A549 (cell line): Measurements from ENCODE around the gene RNF130. TPM values are rescaled to one million over a fixed set of nuclear protein-coding genes. Genes with fewer than 3 reads are reported as not detected.

ENCODE experiments used
- ATAC-seq, 2 experiments: fragments of 200-7000 bp in 1 of 2; fragments of >200 bp in 1 of 2; cut with Nextera tagmentation in 1 of 2; cut with Tn5 transposase in 1 of 2; 3 replicates each; pipeline versions ENCODE4 v1.8.0 to v1.9.1; 2018 to 2020; ENCODE audit warnings: mild to moderate bottlenecking in 1 of 2, moderate library complexity in 1 of 2
- CTCF ChIA-PET: fragments of 300-600 bp; sonication (Branson Sonifier 250); formaldehyde crosslinking; extraction: SDS; loops from one replicate; lab custom pipeline; 2021; ENCODE audit warnings: antibody characterized with exemption, inconsistent platforms; lab: Yijun Ruan, JAX
- POLR2A ChIA-PET: fragments of 350-600 bp; formaldehyde crosslinking; extraction: SDS; loops from one replicate; lab custom pipeline; 2021; ENCODE audit warnings: antibody characterized with exemption, inconsistent platforms; lab: Yijun Ruan, JAX
- DNase-seq, 2 experiments: peaks; one replicate each; pipeline versions ENCODE4 v3.0.0 to v3.0.0-alpha.2; 2011 to 2016; ENCODE audit warnings: low read depth in 1 of 2, low spot score in 1 of 2
- FAIRE-seq: peaks from 2 replicates; lab custom pipeline; 2011; peaks lifted over from hg19 to GRCh38; lab: Jason Lieb, UNC
- H3K27ac ChIP-seq, 2 experiments: fragments of >200 bp; sonication (Bioruptor Twin); formaldehyde crosslinking; 3 replicates each; pipeline ENCODE4 v1.5.1; 2016 to 2017
- H3K4me1 ChIP-seq: fragments of >200 bp; sonication (Bioruptor Twin); formaldehyde crosslinking; 3 replicates; pipeline ENCODE4 v1.6.1; 2016
- H3K4me2 ChIP-seq: fragments of >200 bp; sonication (Bioruptor Twin); formaldehyde crosslinking; 3 replicates; pipeline ENCODE4 v1.6.1; 2016
- H3K4me3 ChIP-seq: fragments of >200 bp; sonication (Bioruptor Twin); formaldehyde crosslinking; 3 replicates; pipeline ENCODE4 v1.5.1; 2016
- H3K9me3 ChIP-seq: fragments of >200 bp; sonication (Bioruptor Twin); formaldehyde crosslinking; 3 replicates; pipeline ENCODE4 v1.6.1; 2016
- EHF ChIP-seq: fragments of 250-450 bp; sonication (Bioruptor Pico); IDR thresholded peaks from 2 replicates; pipeline ENCODE4 v1.5.0; 2020; ENCODE audit warnings: mild to moderate bottlenecking
- EHMT2 ChIP-seq: fragments of 200-600 bp; sonication (generic); IDR thresholded peaks from 2 replicates; pipeline ENCODE4 v1.6.1; 2016; ENCODE audit warnings: antibody characterized with exemption, low read depth, mild to moderate bottlenecking, moderate library complexity
- ESRRA ChIP-seq: fragments of 150-350 bp; IDR thresholded peaks from 2 replicates; pipeline ENCODE4 v1.6.1; 2014; ENCODE audit warnings: mild to moderate bottlenecking, low read length, borderline replicate concordance
- FOSL2 ChIP-seq, 2 experiments: fragments of 450-650 bp in 1 of 2; fragments of >200 bp in 1 of 2; sonication (Bioruptor Twin) in 1 of 2; formaldehyde crosslinking; IDR thresholded peaks; 2 replicates each; pipeline versions ENCODE4 v1.5.0 to v1.6.1; 2016 to 2020; ENCODE audit warnings: mild to moderate bottlenecking in 1 of 2, moderate library complexity in 1 of 2
- HEYL ChIP-seq: fragments of 250-450 bp; sonication (Bioruptor Pico); IDR thresholded peaks from 2 replicates; pipeline ENCODE4 v1.8.0; 2021; ENCODE audit warnings: mild to moderate bottlenecking, moderate library complexity
- HOXB5 ChIP-seq: fragments of 250-450 bp; sonication (Bioruptor Pico); IDR thresholded peaks from 2 replicates; pipeline ENCODE4 v1.5.0; 2020; ENCODE audit warnings: mild to moderate bottlenecking, moderate library complexity
- JUNB ChIP-seq: fragments of >200 bp; sonication (Bioruptor Twin); formaldehyde crosslinking; IDR thresholded peaks from 2 replicates; pipeline ENCODE4 v1.6.1; 2016
- KDM1A ChIP-seq: fragments of 200-600 bp; sonication (generic); IDR thresholded peaks from 2 replicates; pipeline ENCODE4 v1.6.1; 2016; ENCODE audit warnings: low read depth, mild to moderate bottlenecking
- MAX ChIP-seq: IDR thresholded peaks from 2 replicates; pipeline ENCODE4 v1.6.1; 2012
- MYC ChIP-seq: IDR thresholded peaks from 2 replicates; pipeline ENCODE4 v1.6.1; 2012; ENCODE audit warnings: mild to moderate bottlenecking, inconsistent platforms, low read length, improper control_type of control experiment, borderline replicate concordance
- NPAS2 ChIP-seq: fragments of 250-450 bp; sonication (Bioruptor Pico); IDR thresholded peaks from 2 replicates; pipeline ENCODE4 v1.8.0; 2022; ENCODE audit warnings: mild to moderate bottlenecking, moderate library complexity, borderline replicate concordance
- NR3C1 ChIP-seq: fragments of >200 bp; sonication (Bioruptor Twin); formaldehyde crosslinking; IDR thresholded peaks from 3 replicates; pipeline ENCODE4 v1.6.1; 2017
- PBX3 ChIP-seq: IDR thresholded peaks from 2 replicates; pipeline ENCODE4 v1.6.1; 2012
- POLR2AphosphoS2 ChIP-seq: conservative IDR thresholded peaks from 2 replicates; pipeline ENCODE4 v1.6.1; 2012; ENCODE audit warnings: low read length, improper control_type of control experiment, inconsistent platforms
- RAD21 ChIP-seq, 2 experiments: fragments of >200 bp in 1 of 2; sonication (Bioruptor Twin) in 1 of 2; formaldehyde crosslinking in 1 of 2; IDR thresholded peaks in 1 of 2; conservative IDR thresholded peaks in 1 of 2; 2 replicates in 1 of 2; 3 replicates in 1 of 2; pipeline ENCODE4 v1.6.1; 2012 to 2018; ENCODE audit warnings: inconsistent platforms in 1 of 2
- TFCP2L1 ChIP-seq: fragments of 250-450 bp; sonication (Bioruptor Pico); IDR thresholded peaks from 2 replicates; pipeline ENCODE4 v1.5.0; 2021; ENCODE audit warnings: mild to moderate bottlenecking
- ZC3H11A ChIP-seq: fragments of 450-650 bp; IDR thresholded peaks from 2 replicates; pipeline ENCODE4 v1.6.1; 2014; ENCODE audit warnings: antibody characterized with exemption, mild to moderate bottlenecking
- ZFP36 ChIP-seq: fragments of 450-650 bp; IDR thresholded peaks from 2 replicates; pipeline ENCODE4 v1.6.1; 2014; ENCODE audit warnings: borderline replicate concordance; ENCODE audit not compliant: partially characterized antibody
- ZSCAN20 ChIP-seq: fragments of 250-450 bp; sonication (Bioruptor Pico); IDR thresholded peaks from 2 replicates; pipeline ENCODE4 v1.8.0; 2022; ENCODE audit warnings: mild to moderate bottlenecking, moderate library complexity
- WGBS: methylation state at CpG from one replicate; pipeline ENCODE4 v1.1.6; 2017; ENCODE audit errors: missing lambda C conversion rate; 5-methylcytosine and 5-hydroxymethylcytosine counted together
- polyA plus RNA-seq, 4 experiments: library from polyadenylated mRNA; depleted of rRNA in 3 of 4; stranded (reverse); fragments of >200 nt; fragmentation: RNase III in 1 of 4; extraction: RNeasy Plus Mini Kit Qiagen cat#74134 plus additional on column Dnase treatment in 1 of 4; gene quantifications; 2 replicates in 3 of 4; 3 replicates in 1 of 4; pipeline ENCODE4 v1.2.3, GENCODE V29; 2011 to 2017
- TF ChIP-seq, protein P1 (sequence below): fragments of >200 bp; sonication (Bioruptor Twin); formaldehyde crosslinking; IDR thresholded peaks from 3 replicates; pipeline ENCODE4 v1.6.1; 2016
- TF ChIP-seq, protein P2 (sequence below): fragments of 200-600 bp; sonication (generic); IDR thresholded peaks from 2 replicates; pipeline ENCODE4 v1.6.1; 2016; ENCODE audit warnings: antibody characterized with exemption, mild to moderate bottlenecking, moderate library complexity

The RNF130 gene
- polyA plus RNA-seq, 2 of the 4 experiments (the other 2 are of a cell fraction) = 33.3 to 50.1 TPM

DNA sequence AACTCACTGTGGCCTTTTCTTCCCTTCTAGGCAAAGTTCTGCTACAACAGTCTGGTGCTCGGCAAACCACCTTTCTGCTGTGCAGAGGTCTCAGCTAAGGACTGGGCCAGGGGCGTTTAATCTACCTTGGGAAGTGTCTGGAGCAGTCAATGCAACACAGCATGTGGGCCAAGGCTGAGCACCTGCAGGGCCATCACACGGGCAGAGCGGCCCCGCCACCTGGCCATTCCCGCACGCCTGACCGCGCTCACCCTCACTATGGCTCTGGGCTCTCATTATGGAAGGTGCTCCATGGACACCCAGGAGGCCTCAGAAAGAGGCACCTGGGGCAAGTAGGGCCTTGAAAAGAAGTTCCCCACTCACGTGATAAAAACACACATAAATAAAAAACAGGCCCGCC lies 98.2 kb downstream of the RNF130 start:
- WGBS = 97% methylated on average over 10 of the region's 11 CpGs
- POLR2A ChIA-PET = no interaction called here
- no peak for TF ChIP-seq EHF (CRISPR knock-in tag)
- TF ChIP-seq MYC = no peak
- TF ChIP-seq, protein P1, sequence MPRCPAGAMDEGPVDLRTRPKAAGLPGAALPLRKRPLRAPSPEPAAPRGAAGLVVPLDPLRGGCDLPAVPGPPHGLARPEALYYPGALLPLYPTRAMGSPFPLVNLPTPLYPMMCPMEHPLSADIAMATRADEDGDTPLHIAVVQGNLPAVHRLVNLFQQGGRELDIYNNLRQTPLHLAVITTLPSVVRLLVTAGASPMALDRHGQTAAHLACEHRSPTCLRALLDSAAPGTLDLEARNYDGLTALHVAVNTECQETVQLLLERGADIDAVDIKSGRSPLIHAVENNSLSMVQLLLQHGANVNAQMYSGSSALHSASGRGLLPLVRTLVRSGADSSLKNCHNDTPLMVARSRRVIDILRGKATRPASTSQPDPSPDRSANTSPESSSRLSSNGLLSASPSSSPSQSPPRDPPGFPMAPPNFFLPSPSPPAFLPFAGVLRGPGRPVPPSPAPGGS = no peak
- TF ChIP-seq EHMT2 = no peak
- TF ChIP-seq ZFP36 = no peak
- DNase-seq (no peak), ATAC-seq (no peak), FAIRE-seq (no peak)
- Histone ChIP-seq H3K4me1 (no peaks in the 10 kb centered on the region), H3K27ac (no peak overlapping the region), H3K4me2 (no peak overlapping the region), H3K9me3 (no peaks in the 10 kb centered on the region), H3K4me3 (no peak overlapping the region)
- CTCF ChIA-PET = interaction anchor here (0.6 to 0.9 kb wide), 2 partner anchors 34 to 121 kb away, joined by 3 read pairs; no protein-coding TSS in a partner anchor

GRCh38 chr5:179969110-179969509 lies 102.4 kb downstream of the RNF130 start:
- ATAC-seq (no peak), DNase-seq (no peak), FAIRE-seq (no peak)
- CTCF ChIA-PET = interaction anchor here (0.6 kb wide), 1 partner anchor 38 kb away, joined by 3 read pairs; no protein-coding TSS in a partner anchor
- H3K4me2 ChIP-seq = no peak overlapping the region
- H3K4me1 ChIP-seq = no peaks in the 10 kb centered on the region
- POLR2A ChIA-PET = no interaction called here
- no peak for TF ChIP-seq ZSCAN20 (CRISPR knock-in tag)
- TF ChIP-seq PBX3 = no peak
- no peak for TF ChIP-seq NPAS2
- no peak for TF ChIP-seq ESRRA
- no peak for TF ChIP-seq HOXB5 (CRISPR knock-in tag)
- no peak for TF ChIP-seq POLR2AphosphoS2
- TF ChIP-seq KDM1A = no peak
- TF ChIP-seq, protein P2, sequence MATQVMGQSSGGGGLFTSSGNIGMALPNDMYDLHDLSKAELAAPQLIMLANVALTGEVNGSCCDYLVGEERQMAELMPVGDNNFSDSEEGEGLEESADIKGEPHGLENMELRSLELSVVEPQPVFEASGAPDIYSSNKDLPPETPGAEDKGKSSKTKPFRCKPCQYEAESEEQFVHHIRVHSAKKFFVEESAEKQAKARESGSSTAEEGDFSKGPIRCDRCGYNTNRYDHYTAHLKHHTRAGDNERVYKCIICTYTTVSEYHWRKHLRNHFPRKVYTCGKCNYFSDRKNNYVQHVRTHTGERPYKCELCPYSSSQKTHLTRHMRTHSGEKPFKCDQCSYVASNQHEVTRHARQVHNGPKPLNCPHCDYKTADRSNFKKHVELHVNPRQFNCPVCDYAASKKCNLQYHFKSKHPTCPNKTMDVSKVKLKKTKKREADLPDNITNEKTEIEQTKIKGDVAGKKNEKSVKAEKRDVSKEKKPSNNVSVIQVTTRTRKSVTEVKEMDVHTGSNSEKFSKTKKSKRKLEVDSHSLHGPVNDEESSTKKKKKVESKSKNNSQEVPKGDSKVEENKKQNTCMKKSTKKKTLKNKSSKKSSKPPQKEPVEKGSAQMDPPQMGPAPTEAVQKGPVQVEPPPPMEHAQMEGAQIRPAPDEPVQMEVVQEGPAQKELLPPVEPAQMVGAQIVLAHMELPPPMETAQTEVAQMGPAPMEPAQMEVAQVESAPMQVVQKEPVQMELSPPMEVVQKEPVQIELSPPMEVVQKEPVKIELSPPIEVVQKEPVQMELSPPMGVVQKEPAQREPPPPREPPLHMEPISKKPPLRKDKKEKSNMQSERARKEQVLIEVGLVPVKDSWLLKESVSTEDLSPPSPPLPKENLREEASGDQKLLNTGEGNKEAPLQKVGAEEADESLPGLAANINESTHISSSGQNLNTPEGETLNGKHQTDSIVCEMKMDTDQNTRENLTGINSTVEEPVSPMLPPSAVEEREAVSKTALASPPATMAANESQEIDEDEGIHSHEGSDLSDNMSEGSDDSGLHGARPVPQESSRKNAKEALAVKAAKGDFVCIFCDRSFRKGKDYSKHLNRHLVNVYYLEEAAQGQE = no peak
- no peak for TF ChIP-seq RAD21 (conservative IDR thresholded peaks at IDR 0.05 in 1 of 2, IDR thresholded peaks at IDR 0.05 in 1 of 2)
- no peak for TF ChIP-seq HEYL (CRISPR knock-in tag)
- TF ChIP-seq ZC3H11A = no peak
- no peak for TF ChIP-seq MAX
- TF ChIP-seq NR3C1 = no peak
- TF ChIP-seq JUNB = no peak
- TF ChIP-seq FOSL2 (IDR thresholded peaks at IDR 0.05) = no peak
- no peak for TF ChIP-seq FOSL2 (CRISPR knock-in tag; IDR thresholded peaks at IDR 0.05)
- TF ChIP-seq TFCP2L1 (CRISPR knock-in tag) = no peak
- no peak overlapping the region for H3K4me3 ChIP-seq
- H3K9me3 ChIP-seq = no peaks in the 10 kb centered on the region
- no peak overlapping the region for H3K27ac ChIP-seq
- WGBS = 84% methylated on average over 4 of the region's 4 CpGs
